CD4-positive, alpha-beta T cell treated with Interleukin-15 for 4 hours (primary cell): ENCODE results near the gene SMIM15.
"Not testable (repeated sequence)": the region's sequence is repeated elsewhere in the genome, so short reads cannot be mapped to it uniquely, and the experiment has no call there.

Experiments used
- DNase-seq: peaks from one replicate; pipeline ENCODE4 v3.0.0-alpha.2; 2020; ENCODE audit warnings: low spot score

The SMIM15 gene, protein sequence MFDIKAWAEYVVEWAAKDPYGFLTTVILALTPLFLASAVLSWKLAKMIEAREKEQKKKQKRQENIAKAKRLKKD

DNA sequence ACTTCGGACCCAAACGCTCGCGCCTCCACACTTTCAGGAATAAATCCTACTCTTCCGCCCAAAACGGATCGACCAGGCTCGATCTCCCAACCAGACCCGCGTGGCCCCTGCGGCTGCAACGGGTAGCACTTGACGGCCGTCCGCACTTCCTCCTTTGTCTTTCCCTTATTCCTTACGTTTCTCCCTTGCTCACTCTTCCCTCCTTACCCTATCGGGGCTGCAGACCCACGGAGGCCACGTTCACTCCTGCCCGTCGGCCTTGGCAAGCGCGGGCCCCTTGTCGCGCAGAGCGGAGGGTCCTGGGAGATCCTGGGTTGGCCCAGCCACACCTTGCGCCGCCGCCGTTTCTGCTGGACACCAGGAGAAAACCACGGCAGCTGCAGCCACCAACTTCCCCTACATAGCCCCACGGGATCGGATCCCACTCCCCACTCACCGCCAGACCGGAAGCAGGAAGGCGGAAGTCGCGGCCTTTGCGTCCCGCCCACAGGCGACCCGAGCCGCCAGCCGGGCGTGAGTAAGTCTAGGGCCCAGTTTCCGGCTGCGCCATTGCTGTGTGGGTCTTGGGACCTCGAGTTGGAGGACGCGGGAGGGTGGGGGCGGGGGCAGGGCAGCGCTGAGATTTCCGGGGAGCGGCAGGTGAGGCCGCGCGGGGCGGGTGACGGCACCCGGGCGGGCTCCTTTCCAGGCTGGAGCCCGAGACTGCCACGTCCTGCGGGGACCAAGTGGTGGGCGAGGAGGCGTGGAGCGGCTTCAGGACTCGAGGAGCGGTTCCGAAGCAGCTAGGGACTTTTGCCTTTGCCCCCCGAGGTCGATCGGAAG, at the start of gene SMIM15:
Gene SMIM15 (minus strand): TSS at position 459 of the 822 bp plus-strand sequence. CDS start 2,297 bp downstream, outside the sequence.
- peak; percentile 81 for DNase-seq

DNA sequence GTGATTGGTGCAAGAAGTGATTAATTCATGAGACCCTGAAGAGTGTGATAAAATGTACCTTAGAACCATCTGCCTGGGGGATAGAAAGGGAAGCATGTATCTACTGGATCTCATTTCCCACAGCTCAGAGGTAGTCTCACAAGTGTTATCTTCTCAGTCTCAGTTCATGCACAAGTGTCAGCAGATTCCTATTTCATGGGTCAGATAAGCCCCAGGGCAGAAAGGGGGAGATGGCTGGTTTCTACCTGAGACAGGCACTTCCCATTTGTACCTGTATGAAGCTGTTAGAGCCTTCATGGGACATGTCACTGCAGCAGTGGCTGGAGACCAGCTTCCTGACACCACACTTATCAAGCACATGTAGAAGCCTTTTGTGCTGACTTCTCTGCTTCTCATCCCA, 45.6 kb upstream of the SMIM15 start:
- DNase-seq: no peak

DNA sequence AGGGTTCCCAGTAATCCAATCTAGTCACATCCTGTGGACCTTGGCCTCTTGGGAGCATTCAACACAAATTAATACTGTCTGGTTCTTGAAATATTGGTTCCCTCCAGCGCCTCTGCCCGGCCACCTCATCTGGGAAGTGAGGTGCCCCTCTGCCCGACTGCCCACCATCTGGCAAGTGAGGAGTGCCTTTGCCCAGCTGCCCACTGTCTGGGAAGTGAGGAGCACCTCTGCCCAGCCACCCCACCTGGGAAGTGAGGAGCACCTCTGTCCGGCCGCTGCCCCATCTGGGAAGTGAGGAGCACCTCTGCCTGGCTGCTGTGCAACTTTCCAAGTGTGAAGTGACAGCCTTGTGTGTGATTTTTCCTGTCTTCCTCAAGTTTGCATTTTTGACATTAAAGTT, 42.7 kb upstream of the SMIM15 start:
- DNase-seq: no peak

DNA sequence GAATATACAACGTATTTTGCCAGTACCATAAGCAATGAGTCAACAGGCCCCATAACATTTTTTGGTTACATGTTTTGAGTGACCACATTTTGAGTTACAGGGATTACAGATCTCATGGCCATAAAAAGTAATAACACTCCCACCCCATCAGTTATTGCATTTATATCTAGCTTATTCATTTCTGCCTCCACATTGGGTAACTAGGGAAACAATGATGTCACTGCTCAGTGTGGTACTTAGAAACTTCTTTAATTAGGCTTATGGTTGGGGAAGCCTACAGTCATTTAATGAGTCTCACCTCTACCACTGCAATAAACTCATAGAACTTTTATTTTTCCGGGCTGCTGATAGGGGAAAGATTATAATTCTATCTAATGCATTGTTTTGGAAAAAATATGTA, 39.9 kb upstream of the SMIM15 start:
- DNase-seq: no peak

DNA sequence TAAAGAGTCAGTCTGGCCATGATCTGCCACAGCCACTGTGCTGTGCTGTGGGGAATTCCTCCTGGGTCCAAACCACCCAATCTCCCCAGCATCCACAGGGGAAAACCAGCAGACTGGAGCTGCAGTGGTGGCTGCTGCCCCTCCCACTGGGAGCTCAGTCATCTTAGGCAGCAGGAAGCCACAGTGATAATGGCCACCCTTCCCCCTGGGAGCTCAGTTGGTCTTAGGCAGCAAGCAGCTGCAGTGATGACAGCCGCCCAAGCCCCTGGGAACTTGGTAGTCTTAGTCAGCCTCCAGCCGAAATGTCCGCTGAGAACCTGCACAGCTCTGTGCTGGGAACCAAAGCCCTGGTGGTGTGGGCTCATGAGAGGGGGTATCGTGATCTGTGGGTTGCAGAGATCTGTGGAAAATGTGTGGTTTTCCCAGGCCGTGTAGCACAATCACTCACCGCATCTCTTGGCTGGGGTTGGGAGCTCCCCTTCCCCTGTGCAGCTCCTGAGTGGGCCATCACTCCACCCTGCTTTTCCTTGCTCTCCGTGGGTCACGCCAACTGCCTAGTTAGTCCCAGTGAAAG, 38.4 kb upstream of the SMIM15 start:
- no peak for DNase-seq

DNA sequence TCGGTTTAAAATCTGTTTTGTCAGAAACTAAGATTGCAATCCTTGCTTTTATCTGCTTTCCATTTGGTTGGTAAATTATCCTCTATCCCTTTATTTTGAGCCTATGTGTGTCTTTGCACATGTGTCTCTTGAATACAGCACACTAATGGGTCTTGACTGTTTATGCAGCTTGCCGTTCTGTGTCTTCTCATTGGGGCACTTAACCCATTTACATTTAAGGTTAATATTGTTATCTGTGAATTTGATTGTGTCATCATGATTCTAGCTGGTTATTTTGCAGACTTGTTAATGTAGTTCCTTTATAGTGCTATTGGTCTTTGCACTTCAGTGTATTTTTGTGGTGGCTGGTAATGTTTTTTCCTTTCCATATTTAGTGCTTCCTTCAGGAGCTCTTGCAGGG, 36.3 kb upstream of the SMIM15 start:
- DNase-seq: no peak

DNA sequence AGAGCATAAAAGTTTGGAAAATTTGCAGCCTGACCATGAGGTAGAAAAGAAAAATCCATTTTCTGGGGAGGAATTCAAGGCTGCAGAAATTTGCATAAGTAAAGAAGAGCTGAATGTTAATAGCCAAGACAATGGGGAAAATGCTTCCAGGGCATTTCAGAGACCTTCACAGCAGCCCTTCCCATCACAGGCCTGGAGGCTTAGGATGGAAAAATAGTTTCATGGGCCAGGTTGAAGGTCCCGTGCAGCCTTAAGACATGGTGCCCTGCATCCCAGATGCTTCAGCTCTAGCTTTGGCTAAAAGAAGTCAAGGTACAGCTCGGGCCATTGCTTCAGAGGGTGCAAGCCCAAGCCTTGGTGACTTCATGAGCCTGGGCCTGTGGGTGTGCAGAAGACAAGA, 25.6 kb upstream of the SMIM15 start:
- DNase-seq: not testable (repeated sequence)

DNA sequence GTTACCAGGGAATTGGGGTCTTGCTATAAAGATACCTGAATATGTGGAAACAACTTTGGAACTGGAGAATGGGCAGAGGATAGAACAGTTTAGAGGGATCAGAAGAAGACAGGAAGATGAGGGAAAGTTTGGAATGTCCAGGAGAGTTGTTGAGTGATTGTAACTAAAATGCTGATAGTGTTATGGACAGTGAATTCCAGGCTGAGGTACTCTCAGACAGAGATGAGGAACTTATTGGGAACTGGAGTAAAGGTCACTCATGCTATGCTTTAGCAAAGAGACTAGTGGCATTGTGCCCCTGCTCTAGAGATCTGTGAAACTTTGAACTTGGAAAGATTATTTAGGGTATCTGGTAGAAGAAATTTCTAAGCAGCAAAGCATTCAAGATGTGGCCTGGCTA, 25.1 kb upstream of the SMIM15 start:
- not testable (repeated sequence) for DNase-seq

DNA sequence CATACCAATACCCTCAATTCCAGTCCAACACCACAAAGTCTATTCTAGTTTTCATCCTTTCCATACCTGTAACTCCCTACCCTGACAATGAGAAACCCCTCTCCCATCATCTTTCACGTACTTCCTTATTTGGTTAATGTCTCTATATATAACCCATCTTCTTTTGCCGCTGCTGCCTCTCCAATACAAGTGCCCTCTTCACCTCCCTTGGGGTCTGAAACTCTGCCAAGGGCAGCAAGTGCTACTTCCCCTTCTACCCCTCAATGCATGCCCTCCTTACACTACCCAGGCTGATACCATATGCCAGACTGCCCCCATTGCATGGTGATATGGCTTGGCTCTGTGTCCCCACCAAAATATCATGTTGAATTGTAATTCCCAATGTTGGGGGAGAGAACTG, 24.4 kb upstream of the SMIM15 start:
- DNase-seq: no peak

DNA sequence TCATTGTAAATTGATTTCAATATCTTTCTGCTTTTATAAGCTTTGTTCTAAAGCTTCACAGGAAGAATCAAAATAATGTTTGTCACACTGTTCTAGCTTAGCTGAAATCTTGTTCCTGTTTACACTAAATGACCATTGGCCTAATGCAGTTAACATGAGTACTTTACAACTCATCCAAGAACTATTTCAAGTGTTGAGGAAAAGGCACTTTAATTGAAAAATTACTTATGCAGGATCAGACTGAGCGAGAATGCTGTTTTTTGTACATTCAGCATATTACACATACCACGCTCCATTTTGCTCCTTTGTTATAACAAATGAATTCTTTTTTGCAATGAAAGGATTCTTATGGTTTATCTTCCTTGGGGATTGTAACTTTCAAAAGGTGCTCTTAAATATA, 22.4 kb upstream of the SMIM15 start:
- no peak for DNase-seq

DNA sequence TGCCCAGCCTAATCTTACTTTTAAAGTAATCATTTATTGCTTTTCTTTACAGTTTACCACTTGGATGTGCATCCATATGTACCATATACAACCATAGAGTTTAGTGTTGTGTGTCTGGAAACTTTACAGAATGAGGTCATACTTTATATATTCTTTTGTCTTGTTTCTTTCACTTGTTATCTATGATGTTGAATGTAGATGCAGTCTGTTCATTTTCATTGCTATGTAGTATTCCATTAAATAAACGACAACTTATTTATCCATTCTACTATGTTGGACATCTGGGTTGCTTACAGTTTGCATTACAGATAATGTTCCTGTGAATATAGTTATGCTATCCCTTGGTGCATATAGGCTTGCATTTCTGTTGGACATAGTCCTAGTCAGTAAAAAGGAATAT, 21.3 kb upstream of the SMIM15 start:
- DNase-seq: no peak

DNA sequence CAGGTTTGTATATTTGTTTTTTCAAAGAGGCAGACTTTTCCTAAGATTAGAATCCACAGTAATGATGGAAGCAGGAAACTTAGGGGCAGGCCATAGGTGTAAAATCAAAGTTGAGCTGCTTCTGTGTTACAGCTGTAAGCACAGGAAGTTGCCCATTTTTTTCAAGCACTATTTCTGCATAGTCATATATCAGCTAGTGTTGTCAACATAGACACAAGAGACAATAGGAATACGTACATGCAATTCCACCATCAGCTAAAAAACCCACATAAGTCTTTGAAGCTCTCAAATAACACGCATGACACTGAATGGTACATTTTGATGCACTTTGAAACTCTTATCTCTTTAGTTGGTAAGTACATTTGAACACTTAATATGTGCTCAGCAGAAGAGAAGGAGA, 20.2 kb upstream of the SMIM15 start:
- no peak for DNase-seq

DNA sequence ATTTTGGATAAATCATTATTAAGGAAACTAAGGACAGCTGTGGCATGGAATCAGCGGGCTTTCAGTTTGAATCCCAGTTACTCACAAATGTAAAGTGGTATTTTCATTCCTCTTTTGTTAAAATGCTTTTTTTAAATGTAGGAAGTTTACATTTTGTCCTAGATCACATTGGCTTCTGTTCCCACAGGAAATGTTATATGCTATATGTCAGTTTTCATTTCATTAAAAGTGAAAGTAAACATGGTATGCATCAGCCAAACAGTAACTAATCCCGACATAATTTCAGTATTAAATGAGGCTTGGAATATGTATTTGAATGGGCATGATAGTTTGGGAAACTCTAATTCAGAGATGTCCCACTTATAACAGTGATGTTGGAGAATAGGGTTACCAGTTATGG, 18.6 kb upstream of the SMIM15 start:
- DNase-seq: no peak

DNA sequence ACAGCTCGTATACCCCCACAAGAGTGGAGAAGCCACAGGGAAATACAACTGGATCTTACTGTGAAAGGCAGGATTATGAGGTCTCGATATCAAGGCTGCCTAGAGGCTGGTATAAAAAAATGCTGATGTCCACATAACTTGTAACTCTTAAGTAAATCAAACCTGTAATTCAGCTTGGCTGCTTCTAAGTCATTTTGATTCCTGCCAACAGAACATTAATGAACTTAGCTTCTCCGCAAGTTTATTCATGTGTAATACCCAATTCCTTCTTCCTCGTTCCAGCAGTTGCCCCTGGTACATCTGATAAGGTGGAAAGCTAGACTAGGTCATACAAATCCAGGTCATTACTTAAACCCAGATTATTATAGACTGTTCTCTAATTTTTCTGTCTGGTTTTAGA, 16.4 kb upstream of the SMIM15 start:
- DNase-seq: no peak

DNA sequence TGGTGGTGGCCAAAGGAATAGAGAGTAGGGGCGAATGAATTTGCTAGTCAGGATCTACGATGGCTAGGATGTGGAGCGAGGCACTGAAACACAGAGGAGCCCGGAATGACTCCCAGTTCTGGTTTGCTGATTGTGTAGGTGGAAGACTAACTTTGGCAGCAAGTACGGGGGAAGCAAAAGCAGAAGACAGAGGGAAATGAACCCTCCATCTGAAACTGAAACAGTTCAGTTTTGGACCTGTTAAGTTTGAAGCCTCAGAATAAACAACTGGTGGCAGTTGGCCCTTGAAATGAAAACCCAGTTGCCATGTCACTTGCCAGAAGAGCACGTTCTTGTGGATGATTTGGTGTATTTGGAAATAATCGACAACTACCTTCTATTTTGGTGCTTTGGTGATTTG, 15.4 kb upstream of the SMIM15 start:
- DNase-seq: no peak

DNA sequence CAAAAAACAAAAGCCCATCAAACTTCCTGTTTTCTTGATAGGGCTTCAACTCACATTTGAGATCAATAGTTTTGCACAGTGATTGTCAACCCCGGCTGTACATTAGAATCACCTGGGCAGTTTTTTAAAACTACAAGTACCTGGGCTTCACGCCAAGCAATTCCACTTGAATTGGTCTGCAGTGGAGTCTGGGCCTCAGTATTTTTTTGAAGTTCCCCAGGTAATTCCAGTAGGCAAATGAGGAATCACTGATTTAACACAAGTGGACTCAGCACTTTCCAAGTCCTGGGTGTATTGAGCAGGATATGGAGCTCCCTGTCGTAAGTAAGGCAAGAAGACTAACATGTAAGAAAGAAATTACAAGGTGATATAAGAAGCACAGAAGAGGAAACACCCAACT, 14.8 kb upstream of the SMIM15 start:
- DNase-seq: no peak

DNA sequence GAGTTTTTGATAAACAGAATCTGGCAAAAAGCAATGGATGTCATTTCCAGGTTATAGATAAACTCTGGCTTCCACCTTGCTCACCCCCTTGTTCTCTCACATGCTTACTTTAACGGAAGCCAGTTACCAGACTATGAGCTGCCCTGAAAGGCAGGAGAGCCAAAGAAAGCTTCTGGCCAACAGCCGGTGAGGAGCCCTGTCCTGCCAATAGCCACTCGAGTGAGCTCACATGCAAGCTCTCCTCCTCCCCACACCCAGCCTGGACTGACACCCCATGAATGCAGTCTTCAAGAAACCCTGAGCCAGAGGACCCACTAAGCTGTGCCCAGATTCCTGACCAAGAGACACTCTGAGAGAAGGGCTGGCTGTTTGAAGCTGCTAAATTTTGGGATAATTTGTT, 14.4 kb upstream of the SMIM15 start:
- no peak for DNase-seq

DNA sequence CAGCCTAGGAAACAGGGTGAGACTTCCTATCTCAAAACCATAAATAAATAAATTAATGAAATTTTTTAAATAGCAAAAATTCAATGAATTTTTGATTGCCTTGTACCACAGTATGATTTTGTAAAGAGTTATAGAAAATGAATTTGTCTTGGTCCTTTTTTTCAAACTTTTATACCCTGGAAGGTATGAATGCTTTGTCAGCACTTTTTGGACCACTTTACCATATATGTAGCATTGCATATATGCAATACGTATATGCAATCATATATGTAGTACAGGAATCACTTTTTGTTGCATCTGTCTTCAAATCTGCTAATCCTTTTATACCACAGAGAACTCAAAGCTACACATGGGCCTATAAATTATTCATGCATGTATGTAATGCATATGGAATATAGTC, 9.2 kb upstream of the SMIM15 start:
- no peak for DNase-seq

DNA sequence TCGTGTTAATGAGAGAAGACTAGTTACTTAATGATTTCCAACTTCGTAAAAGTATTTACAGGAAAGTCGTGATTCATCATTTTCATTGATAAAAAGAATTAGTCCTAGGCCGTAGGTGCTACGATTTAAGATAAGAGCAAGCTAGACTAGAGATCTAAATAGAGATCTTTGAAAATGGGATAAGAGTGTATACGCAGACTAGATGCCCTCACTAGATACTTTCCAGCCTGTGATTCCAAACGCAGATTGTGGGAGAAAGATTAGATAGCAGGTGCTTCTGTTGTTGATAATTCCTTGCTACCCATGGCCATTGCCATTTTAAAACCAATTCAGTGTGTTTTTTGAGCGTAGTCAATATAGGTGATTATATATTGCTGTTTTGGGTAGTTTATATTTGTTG, 6.7 kb upstream of the SMIM15 start:
- no peak for DNase-seq

DNA sequence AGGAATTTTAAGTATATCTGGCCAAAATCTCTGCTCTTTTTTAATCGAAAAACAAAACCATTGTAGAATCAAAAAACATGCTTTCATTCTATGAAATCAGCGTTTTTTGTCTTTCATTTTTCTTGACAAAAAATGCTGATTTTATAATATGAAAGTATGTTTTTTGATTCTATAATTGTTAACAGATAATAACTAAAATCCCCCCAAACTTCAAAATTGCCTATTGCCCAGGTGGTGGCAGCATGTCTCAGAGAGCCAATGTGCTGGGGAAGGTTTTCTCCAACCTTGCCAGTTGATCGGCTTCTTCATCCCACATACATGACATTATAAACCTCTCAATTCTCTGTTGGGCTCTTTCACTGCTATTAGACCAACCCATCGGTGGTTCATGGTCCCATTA, 5.1 kb upstream of the SMIM15 start:
- DNase-seq: no peak

DNA sequence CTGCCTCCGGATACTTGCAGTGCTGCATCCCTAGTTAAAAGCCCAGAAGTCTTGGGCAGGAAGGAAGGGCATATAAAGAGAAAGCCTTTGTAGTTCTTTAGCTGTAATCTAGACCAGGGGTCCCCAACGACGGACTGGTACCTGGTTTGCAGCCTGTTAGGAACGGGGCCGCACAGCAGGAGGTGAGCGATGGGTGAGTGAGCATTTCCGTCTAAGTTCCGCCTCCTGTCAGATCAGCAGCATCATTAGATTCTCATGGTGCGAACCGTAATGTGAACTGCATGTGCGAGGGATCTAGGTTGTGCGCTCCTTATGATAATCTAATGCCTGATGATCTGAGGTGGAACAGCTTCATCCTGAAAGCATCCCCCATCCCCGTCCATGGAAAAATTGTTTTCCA, 1.6 kb upstream of the SMIM15 start:
- no peak for DNase-seq

DNA sequence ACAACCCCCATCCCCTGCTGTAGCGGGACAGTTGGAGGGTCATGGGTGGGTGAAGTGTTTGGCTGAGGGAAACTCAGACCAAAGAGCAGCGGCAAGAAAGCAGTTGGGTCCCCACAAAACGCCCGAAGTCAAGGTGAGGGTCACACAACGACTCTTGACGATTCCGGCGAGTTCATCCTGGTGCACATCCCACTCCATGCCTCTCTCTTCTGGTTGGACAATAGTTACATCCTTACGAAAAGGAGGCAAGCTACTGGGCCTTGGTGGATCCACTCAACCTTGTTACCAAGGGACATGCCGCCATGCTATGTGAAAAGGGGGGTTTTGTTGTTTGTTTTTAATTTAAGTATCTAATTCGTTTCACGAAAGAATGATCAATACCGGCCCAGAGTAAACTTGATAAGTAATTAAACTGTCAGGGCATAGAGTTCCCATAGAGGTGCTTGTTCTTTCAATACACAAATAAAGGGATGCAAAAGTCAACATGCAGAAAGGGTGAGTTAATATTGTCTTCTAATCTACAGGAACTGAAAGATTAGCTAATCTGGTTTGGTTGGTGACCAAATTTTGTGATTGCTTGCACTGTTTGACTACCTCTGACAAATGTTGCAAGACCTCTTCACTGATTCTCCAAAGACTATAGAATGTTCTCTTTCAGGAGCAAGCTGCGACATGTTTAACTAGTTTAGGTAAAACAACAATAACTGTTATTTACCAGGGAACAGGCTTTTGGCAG, 732 bp upstream of the SMIM15 start:
- no peak for DNase-seq

DNA sequence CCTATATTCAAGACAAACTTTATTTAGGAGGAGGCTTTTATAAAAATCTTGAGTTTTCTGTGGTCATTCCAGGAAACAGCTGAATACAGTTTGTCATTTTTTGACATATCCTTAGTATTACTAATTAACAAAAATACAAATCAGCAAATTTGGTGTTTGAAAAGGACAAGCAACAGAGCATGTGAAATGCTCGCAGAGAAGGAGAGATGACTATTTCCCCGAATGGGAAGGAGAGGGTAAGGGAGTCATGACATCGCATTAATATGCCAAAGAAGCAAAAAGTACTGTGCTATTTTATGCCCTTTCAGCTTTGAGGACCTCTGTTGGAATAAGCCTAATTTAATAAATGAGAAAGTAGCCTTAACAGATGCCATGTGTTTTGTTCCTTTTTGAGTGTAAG, 1.8 kb downstream of the SMIM15 start:
- DNase-seq: no peak
